Smooth muscle cell (in vitro differentiated cells): ENCODE results near the gene IBA57. TPM values are rescaled to one million over a fixed set of nuclear protein-coding genes. Genes with fewer than 3 reads are reported as not detected.

ENCODE experiments used
- DNase-seq: peaks from one replicate; lab custom pipeline; 2025; ENCODE audit not compliant: unreplicated experiment; lab: John Stamatoyannopoulos, UW
- H2AFZ ChIP-seq: fragments of 200-600 bp; sonication (generic); 2 replicates; pipeline ENCODE4 v1.6.0; 2016; ENCODE audit warnings: antibody characterized with exemption, low read depth, mild to moderate bottlenecking
- H3F3A ChIP-seq: fragments of 200-600 bp; sonication (generic); 2 replicates; pipeline ENCODE4 v1.6.0; 2017; ENCODE audit warnings: antibody characterized with exemption, low read depth
- H3K27ac ChIP-seq: fragments of 200-600 bp; sonication (generic); 2 replicates; pipeline ENCODE4 v1.5.1; 2016; ENCODE audit warnings: low read depth, mild to moderate bottlenecking
- H3K27me3 ChIP-seq: fragments of 200-600 bp; sonication (generic); 2 replicates; pipeline ENCODE4 v1.6.1; 2016; ENCODE audit warnings: low read depth, mild to moderate bottlenecking
- H3K36me3 ChIP-seq: fragments of 200-600 bp; sonication (generic); 2 replicates; pipeline ENCODE4 v1.5.1; 2016; ENCODE audit warnings: low read depth
- H3K4me1 ChIP-seq: fragments of 200-600 bp; sonication (generic); 2 replicates; pipeline ENCODE4 v1.5.1; 2016; ENCODE audit warnings: low read depth
- H3K4me2 ChIP-seq: fragments of 200-600 bp; sonication (generic); 2 replicates; pipeline ENCODE4 v1.6.0; 2016; ENCODE audit warnings: mild to moderate bottlenecking
- H3K4me3 ChIP-seq: fragments of 200-600 bp; sonication (generic); 2 replicates; pipeline ENCODE4 v1.5.1; 2016; ENCODE audit warnings: mild to moderate bottlenecking
- H3K79me2 ChIP-seq: fragments of 200-600 bp; sonication (generic); 2 replicates; pipeline ENCODE4 v1.6.0; 2016; ENCODE audit warnings: low read depth, mild to moderate bottlenecking
- H3K9ac ChIP-seq: fragments of 200-600 bp; sonication (generic); 2 replicates; pipeline ENCODE4 v1.6.0; 2016; ENCODE audit warnings: low read depth
- H3K9me3 ChIP-seq: fragments of 200-600 bp; sonication (generic); replicated peaks from 2 replicates; pipeline ENCODE4 v1.5.1; 2016; ENCODE audit warnings: low read depth
- H4K20me1 ChIP-seq: fragments of 200-600 bp; sonication (generic); 2 replicates; pipeline ENCODE4 v1.6.0; 2016; ENCODE audit warnings: low read depth
- CTCF ChIP-seq: fragments of 200-600 bp; sonication (generic); IDR thresholded peaks from 2 replicates; pipeline ENCODE4 v1.5.1; 2017; ENCODE audit warnings: borderline replicate concordance, mild to moderate bottlenecking, antibody characterized with exemption; ENCODE audit not compliant: insufficient read depth, poor library complexity, severe bottlenecking
- WGBS: methylation state at CpG from one replicate; pipeline ENCODE4 v1.1.7; 2016; ENCODE audit warnings: low lambda C conversion rate; 5-methylcytosine and 5-hydroxymethylcytosine counted together
- polyA plus RNA-seq: library from polyadenylated mRNA; unstranded; fragments of >200 nt; fragmentation: Nextera tagmentation; extraction: Ambion mirVana; gene quantifications from 2 replicates; pipeline ENCODE4 v1.2.1, GENCODE V29; 2016
- total RNA-seq: library from RNA; depleted of rRNA; stranded (reverse); fragments of >200 nt; gene quantifications from 2 replicates; pipeline ENCODE4 v1.2.3, GENCODE V29; 2014

The IBA57 gene
- total and polyA plus RNA-seq, 2 experiments from 2014 or later = 1.6 to 1.8 TPM

GRCh38 chr1:228158151-228159007 is 7.2 kb upstream of the IBA57 start:
- TF ChIP-seq CTCF = no peak
- Histone ChIP-seq H3K79me2 (no peaks in the 10 kb centered on the region), H3K9ac (no peak overlapping the region), H3F3A (no peaks in the 10 kb centered on the region), H3K36me3 (no peaks in the 10 kb centered on the region), H3K9me3 (no peaks in the 10 kb centered on the region), H2AFZ (no peak overlapping the region), H3K4me3 (no peak overlapping the region), H3K4me2 (no peak overlapping the region), H3K27ac (no peak overlapping the region), H4K20me1 (no peaks in the 10 kb centered on the region), H3K27me3 (no peaks in the 10 kb centered on the region), H3K4me1 (peaks cover 8% of the 10 kb centered on the region)
- no peak for DNase-seq
- 96% methylated on average over 66 of the region's 98 CpGs for WGBS

GRCh38 chr1:228159008-228159665 is 6.5 kb upstream of the IBA57 start:
- no peak for TF ChIP-seq CTCF
- no peak for DNase-seq
- H4K20me1 ChIP-seq = no peaks in the 10 kb centered on the region

GRCh38 chr1:228160201-228160761 is 5.3 kb upstream of the IBA57 start:
- Histone ChIP-seq H3K27me3 (no peaks in the 10 kb centered on the region), H3K36me3 (no peaks in the 10 kb centered on the region), H3K4me2 (no peak overlapping the region), H3K9me3 (no peaks in the 10 kb centered on the region), H3K79me2 (no peaks in the 10 kb centered on the region), H3K27ac (no peak overlapping the region), H3F3A (no peaks in the 10 kb centered on the region), H3K9ac (no peak overlapping the region), H3K4me1 (peaks cover 13% of the 10 kb centered on the region), H3K4me3 (no peak overlapping the region), H2AFZ (no peak overlapping the region), H4K20me1 (no peaks in the 10 kb centered on the region)
- TF ChIP-seq CTCF = no peak
- 89% methylated on average over 15 of the region's 15 CpGs for WGBS
- DNase-seq = no peak

More at GRCh38 chr1:228159008-228159665, 6.5 kb upstream of the IBA57 start:
- H3K27ac ChIP-seq = no peak overlapping the region
- H3K27me3 ChIP-seq = no peaks in the 10 kb centered on the region
- H2AFZ ChIP-seq = no peak overlapping the region
- no peaks in the 10 kb centered on the region for H3K36me3 ChIP-seq
- peaks cover 8% of the 10 kb centered on the region for H3K4me1 ChIP-seq
- H3K4me2 ChIP-seq = no peak overlapping the region
- no peaks in the 10 kb centered on the region for H3K9me3 ChIP-seq
- H3K4me3 ChIP-seq = no peak overlapping the region
- H3K9ac ChIP-seq = no peak overlapping the region
- WGBS = 95% methylated on average over 14 of the region's 14 CpGs
- H3F3A ChIP-seq = no peaks in the 10 kb centered on the region
- no peaks in the 10 kb centered on the region for H3K79me2 ChIP-seq
